Erythroblast (primary cell): ENCODE measurements around the gene ARMS2.

Experiments
- GATA1 ChIP-seq: IDR thresholded peaks from 2 replicates; pipeline ENCODE4 v1.6.1; 2011; ENCODE audit warnings: low read depth, mild to moderate bottlenecking, control low read depth, low read length, moderate library complexity
- POLR2A ChIP-seq: IDR thresholded peaks from 2 replicates; pipeline ENCODE4 v1.6.1; 2011; ENCODE audit warnings: mild to moderate bottlenecking, low read length

DNA sequence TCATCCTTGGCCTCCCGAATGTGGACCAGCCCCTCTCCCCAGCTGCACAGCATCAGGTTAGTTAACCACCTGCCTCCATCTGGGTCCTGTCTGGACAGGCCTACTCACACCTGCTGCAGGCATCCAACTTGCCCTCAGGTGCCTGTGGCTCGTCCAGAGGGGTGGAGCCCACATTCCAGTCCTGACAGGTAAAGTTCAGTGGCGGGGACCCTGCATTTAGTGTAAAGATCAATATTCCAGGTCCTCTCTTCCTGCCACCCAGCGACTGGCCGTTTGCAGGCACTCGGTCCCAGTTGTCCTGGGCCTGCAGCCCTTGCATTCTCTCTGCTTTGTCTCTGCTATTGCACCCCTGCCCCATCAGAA, 21.9 kb downstream of the ARMS2 start:
- TF ChIP-seq POLR2A (no peak), GATA1 (no peak)
